T1000 (cell line): ENCODE data around the gene GLT8D1.

Experiments
- DNase-seq: peaks from one replicate; lab custom pipeline; 2025; ENCODE audit warnings: mixed read lengths; lab: John Stamatoyannopoulos, UW

Gene GLT8D1

DNA sequence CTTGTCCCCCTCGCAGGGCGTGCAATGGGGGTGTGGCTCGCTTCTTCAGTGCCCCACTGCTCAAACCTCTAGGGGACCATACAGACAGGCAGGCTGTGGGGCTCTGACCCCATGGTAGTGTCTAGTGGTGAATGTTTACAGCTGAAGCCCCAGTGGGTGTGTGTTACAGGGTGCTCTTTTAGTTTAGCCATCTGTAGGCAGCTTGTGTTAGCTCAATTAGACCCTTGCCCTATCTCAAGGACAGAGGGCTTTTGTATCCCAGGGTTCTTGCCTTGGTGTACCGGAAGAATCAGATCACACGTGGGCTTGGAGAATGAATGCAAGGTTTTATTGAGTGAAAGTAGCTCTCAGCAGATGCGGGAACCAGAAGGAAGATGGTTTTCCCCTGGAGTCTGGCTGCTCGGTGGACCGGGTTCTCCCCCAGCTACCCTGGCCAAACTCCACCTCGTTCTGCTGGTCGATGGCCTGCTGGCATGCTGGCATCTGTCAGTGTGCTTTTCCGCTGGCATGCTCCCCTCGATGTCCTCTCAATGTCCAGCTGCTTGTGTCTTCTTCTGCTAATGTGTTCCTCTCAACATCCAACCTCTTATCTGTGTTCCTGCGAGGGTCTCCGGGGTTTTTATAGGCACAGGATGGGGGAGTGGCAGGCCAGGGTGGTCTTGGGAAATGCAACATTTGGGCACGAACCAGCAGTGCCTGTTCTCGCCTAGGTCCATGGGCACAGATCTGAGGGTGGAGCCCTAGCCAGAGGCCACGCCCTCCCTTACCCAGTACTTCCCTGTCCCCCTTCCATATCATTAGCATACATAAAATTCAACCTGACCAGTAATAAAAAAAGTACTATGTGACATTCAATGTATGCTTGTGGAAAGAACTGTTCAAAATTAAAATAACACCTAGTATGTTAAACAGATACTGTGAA, 7.0 kb upstream of the GLT8D1 start:
- DNase-seq = no peak

GRCh38 chr3:52710512-52710911, 4.9 kb upstream of the GLT8D1 start:
- no peak for DNase-seq

DNA sequence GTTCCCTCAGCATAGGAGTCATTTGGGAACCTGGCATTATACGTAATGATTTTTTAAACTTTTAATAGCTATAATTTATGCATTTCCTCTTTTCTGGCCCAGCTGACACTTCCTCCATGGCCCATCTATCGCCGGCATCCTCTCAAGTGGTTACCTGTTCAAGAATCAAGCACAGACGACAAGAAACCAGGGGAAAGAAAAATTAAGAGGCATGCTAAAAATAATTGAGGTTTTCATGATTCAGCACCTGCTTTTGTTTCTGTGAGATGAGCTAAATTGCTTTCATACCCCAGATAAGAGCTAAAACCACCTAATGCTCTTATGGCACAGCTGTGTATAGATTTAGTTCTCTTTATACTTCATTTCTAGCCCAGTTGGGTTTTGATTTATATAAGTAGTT, 2.0 kb upstream of the GLT8D1 start:
- no peak for DNase-seq

DNA sequence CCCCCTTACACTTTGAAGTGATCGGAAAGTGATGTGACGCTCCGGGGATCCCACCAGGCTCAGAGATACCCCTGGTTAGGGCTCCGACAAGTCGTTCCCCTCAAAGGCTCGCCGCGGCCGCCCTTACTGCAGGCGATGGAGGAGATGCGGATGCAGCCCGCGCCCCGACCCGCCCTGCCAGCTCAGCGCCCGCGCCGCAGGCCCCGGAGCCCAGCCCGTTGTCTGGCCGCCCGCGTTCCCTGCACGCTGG, 228 bp downstream of the GLT8D1 start:
- DNase-seq = no peak

GRCh38 chr3:52704611-52705437, 767 bp downstream of the GLT8D1 start:
- no peak for DNase-seq

- DNase-seq = no peak
These were observed 2.2 kb downstream of the GLT8D1 start for GRCh38 chr3:52703341-52703740.

DNA sequence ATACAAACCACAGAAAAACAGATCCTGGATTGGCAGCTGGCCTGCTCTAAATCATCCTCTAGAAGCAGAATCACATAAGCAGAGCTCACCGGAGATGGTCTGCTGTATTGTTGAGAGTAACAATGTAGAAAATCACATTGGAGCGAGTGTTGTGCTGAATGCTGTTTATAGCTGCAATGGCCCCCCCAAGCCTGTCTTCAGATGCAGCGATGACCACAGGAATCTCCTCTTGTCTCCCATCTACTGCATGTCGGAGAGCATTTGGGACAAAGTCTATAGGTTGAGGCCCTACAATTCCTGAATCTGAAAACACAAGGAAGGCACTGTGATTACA, 8.0 kb downstream of the GLT8D1 start:
- no peak for DNase-seq

DNA sequence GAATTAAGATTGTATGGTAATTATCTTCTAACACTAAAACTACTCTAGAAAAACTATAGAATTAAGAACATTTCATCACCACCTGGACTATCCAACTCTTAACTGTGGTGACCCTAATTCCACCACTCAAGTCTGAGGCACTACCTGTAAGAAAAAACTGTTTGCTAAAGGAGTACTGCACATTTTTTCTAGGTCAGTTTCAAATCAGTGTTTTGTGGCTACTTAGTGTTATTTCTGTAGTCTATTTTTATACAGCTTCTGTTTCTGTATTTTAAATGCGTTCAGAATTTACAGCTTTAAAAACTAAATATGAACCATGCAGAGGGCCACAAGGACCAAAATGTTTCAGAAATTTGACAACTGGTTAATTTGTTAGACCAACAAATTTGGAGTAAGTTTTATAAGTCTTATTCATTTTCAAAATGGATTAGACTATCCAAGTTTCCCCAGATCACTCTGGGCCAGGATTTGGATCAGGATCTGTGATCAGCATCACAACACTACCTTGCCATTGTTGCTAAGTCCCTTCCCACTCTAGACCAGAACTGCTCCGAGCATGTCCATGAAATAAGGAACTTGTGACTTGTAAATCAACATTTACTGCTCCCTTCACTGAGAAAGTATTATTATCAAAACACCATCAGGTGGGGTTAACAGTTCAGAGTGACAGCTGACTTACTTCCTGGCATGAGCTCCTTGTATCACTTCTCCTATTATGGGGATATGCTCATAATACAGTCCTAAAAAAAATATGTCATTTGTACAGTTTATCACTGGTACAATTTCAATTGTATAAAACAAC, 8.6 kb downstream of the GLT8D1 start:
- DNase-seq = no peak

GRCh38 chr3:52695798-52696671, 9.6 kb downstream of the GLT8D1 start:
- DNase-seq = no peak

GRCh38 chr3:52694528-52695189, 10.9 kb downstream of the GLT8D1 start:
- DNase-seq = no peak

GRCh38 chr3:52693071-52693470, 12.5 kb downstream of the GLT8D1 start:
- DNase-seq = no peak

DNA sequence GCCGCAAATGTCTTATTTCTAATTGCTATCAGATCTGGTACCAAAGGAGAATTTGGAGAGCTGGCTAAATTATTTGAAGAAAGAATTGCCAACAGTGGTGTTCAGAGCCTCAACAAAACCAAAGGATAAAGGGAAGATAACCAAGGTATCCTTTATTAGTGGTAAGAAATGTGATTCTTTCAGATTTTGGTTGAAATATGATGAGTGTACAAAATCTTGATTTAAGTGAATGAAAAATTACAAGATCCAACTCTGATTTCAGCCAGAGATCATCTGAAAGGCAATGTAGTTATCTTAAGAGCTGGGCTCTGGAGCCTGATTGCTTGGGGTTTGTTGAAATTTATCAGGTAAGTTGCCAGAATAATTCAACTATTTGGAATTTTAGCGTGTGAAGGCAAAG, 15.0 kb downstream of the GLT8D1 start:
- no peak for DNase-seq

- DNase-seq = no peak
These were observed 16.4 kb downstream of the GLT8D1 start for GRCh38 chr3:52689151-52689550.

DNA sequence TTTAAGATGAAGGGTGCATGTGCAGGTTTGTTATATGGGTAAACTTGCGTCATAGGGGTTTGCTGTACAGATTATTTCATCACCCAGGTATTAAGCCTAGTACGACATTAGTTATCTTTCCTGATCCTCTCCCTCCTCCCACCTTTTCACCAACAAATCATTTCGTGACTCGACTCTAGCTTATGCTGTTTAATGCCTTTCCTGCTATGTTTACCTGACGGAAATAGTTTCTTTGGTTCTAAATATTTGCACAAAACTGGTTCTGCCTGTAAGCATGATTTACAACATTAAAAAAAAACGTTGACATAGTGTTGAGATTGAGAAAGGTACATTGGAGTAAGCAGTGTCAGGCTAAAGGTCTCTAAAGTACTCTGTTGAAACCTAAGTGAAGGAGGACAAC, 17.3 kb downstream of the GLT8D1 start:
- no peak for DNase-seq

GRCh38 chr3:52685709-52686691, 19.6 kb downstream of the GLT8D1 start, which contains the start of the genes GNL3 and PBRM1:
Gene GNL3 (plus strand): TSS chr3:52686032. CDS start chr3:52686093, 61 bp downstream.
Gene PBRM1 (minus strand): TSS chr3:52685913.
- peak; percentile 92 for DNase-seq

DNA sequence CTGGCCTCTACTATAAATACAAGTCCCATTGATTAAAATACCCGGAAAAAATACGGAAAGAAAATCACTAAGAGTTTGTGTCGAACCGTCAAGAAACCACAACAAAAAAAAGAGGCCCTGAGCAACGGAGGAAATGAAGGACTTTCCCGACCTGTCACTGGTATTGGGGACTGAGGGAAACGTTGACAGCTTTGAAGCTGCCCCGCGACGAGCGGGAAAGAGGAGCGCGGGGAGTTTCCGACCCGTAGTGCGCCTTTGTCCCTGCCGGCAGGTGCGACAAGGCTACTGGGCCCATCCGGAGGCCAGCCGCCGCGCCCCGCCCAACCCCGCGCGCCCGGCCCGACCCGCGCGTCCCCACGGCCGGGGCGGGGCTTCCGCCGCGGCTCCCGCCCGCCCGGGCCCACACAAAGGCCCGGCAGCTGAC, 20.3 kb downstream of the GLT8D1 start:
- peak; percentile 82 for DNase-seq

- DNase-seq = no peak
These were observed 21.4 kb downstream of the GLT8D1 start for GRCh38 chr3:52684184-52684583.

DNA sequence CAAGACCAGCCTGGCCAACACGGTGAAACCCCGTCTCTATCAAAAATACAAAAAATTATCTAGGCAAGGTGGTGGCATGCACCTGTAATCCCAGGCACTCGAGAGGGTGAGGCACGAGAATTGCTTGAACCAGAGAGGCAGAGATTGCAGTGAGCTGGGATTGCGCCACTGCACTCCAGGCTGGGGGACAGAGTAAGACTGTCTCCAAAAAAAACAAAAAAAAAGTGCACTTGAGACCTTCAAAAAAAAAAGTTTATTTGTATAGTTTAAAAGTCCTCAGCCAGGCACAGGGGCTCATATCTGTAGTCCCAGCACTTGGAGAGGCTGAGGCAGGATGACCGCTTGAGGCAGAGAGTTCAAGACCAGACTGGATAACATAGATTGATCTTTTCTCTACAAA, 22.0 kb downstream of the GLT8D1 start:
- DNase-seq = no peak

- DNase-seq = no peak
These were observed 23.6 kb downstream of the GLT8D1 start for GRCh38 chr3:52682016-52682415.

DNA sequence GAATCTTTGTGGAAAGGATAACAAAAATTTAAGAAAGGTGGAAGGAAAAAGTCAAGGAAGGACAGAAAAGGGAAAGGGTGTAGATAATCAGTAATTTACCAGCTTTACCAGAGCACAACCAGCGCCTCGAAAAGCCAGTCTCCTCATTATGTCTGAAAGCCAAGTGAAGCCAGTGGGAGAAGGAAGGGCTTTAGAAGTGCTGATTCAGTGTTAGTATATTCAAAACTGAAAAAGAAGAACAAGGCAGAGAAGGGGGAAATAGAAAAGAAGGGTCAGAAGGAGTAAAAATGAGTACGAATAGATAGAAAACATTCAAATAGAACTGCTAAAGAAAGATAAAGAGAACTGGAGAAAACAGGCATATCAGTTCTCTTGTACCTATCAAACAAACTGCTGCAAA, 24.0 kb downstream of the GLT8D1 start:
- DNase-seq = no peak
